GM21423 (cell line): ENCODE results near the gene ELAVL3.
"Not testable (repeated sequence)": the region's sequence is repeated elsewhere in the genome, so short reads cannot be mapped to it uniquely, and the experiment has no call there.

Experiments used
- ATAC-seq: cut with Tn5 transposase; IDR thresholded peaks from one replicate; pipeline ENCODE4 v1.9.1; 2021; ENCODE audit warnings: mild to moderate bottlenecking, moderate library complexity; ENCODE audit not compliant: unreplicated experiment

Gene ELAVL3

GRCh38 chr19:11461453-11461852, 19.4 kb downstream of the ELAVL3 start:
- ATAC-seq: no peak

- ATAC-seq: no peak
Observed at GRCh38 chr19:11460207-11460606, 20.6 kb downstream of the ELAVL3 start.

GRCh38 chr19:11458912-11459311, 21.9 kb downstream of the ELAVL3 start:
- not testable (repeated sequence) for ATAC-seq

GRCh38 chr19:11458236-11458900, 22.5 kb downstream of the ELAVL3 start:
- no peak for ATAC-seq

- no peak for ATAC-seq
Observed at GRCh38 chr19:11457831-11458230, 23.0 kb downstream of the ELAVL3 start.

- no peak for ATAC-seq
Observed at GRCh38 chr19:11457115-11457514, 23.7 kb downstream of the ELAVL3 start.

- no peak for ATAC-seq
Observed at GRCh38 chr19:11456659-11457058, 24.2 kb downstream of the ELAVL3 start.

- ATAC-seq: not testable (repeated sequence)
Observed at GRCh38 chr19:11455233-11455554, 25.7 kb downstream of the ELAVL3 start.

- ATAC-seq: no peak
Observed at GRCh38 chr19:11453468-11454341, 27.1 kb downstream of the ELAVL3 start.

GRCh38 chr19:11452620-11453310, 28.1 kb downstream of the ELAVL3 start:
- no peak for ATAC-seq

GRCh38 chr19:11451871-11452619, 28.8 kb downstream of the ELAVL3 start:
- no peak for ATAC-seq

- ATAC-seq: no peak
Observed at GRCh38 chr19:11451327-11451870, 29.4 kb downstream of the ELAVL3 start.

- no peak for ATAC-seq
Observed at GRCh38 chr19:11450570-11451326, 30.1 kb downstream of the ELAVL3 start.

GRCh38 chr19:11448923-11449554, 31.8 kb downstream of the ELAVL3 start:
- no peak for ATAC-seq

GRCh38 chr19:11448410-11448809, 32.4 kb downstream of the ELAVL3 start:
- no peak for ATAC-seq

- no peak for ATAC-seq
Observed at GRCh38 chr19:11447347-11448262, 33.2 kb downstream of the ELAVL3 start.

GRCh38 chr19:11446652-11447301, 34.1 kb downstream of the ELAVL3 start:
- no peak for ATAC-seq

GRCh38 chr19:11446271-11446651, 34.6 kb downstream of the ELAVL3 start:
- no peak for ATAC-seq
